CD1c-positive myeloid dendritic cell (primary cell): ENCODE data around the gene PTPRN2.
"Not testable (repeated sequence)": the region's sequence is repeated elsewhere in the genome, so short reads cannot be mapped to it uniquely, and the experiment has no call there.

Source experiments
- DNase-seq: peaks from one replicate; pipeline ENCODE4 v3.0.0-alpha.2; 2016; ENCODE audit errors: extremely low spot score

The PTPRN2 gene

GRCh38 chr7:157715071-157715937 lies 872.3 kb downstream of the PTPRN2 start:
- no peak for DNase-seq

GRCh38 chr7:157714166-157715070 lies 873.2 kb downstream of the PTPRN2 start:
- no peak for DNase-seq

GRCh38 chr7:157713591-157713990 lies 874.0 kb downstream of the PTPRN2 start:
- no peak for DNase-seq

GRCh38 chr7:157712666-157713235 lies 874.9 kb downstream of the PTPRN2 start:
- DNase-seq = no peak

GRCh38 chr7:157711353-157711888 lies 876.2 kb downstream of the PTPRN2 start:
- DNase-seq = no peak

- no peak for DNase-seq
Observed at GRCh38 chr7:157710396-157710795, 877.2 kb downstream of the PTPRN2 start.

GRCh38 chr7:157709531-157710251 lies 877.9 kb downstream of the PTPRN2 start:
- DNase-seq = no peak

- DNase-seq = no peak
Observed at GRCh38 chr7:157708919-157709295, 878.7 kb downstream of the PTPRN2 start.

GRCh38 chr7:157707983-157708918 lies 879.4 kb downstream of the PTPRN2 start:
- no peak for DNase-seq

- DNase-seq = no peak
Observed at GRCh38 chr7:157704365-157704764, 883.3 kb downstream of the PTPRN2 start.

- no peak for DNase-seq
Observed at GRCh38 chr7:157703534-157704195, 884.0 kb downstream of the PTPRN2 start.

- DNase-seq = no peak
Observed at GRCh38 chr7:157703131-157703530, 884.5 kb downstream of the PTPRN2 start.

- DNase-seq = no peak
Observed at GRCh38 chr7:157702311-157703023, 885.2 kb downstream of the PTPRN2 start.

GRCh38 chr7:157701395-157702180 lies 886.0 kb downstream of the PTPRN2 start:
- not testable (repeated sequence) for DNase-seq

GRCh38 chr7:157700231-157701005 lies 887.2 kb downstream of the PTPRN2 start:
- no peak for DNase-seq

- no peak for DNase-seq
Observed at GRCh38 chr7:157699357-157700013, 888.1 kb downstream of the PTPRN2 start.

GRCh38 chr7:157697287-157697686 lies 890.3 kb downstream of the PTPRN2 start:
- DNase-seq = not testable (repeated sequence)
